Ureter (tissue), 1 donor: ENCODE data around the gene LOXL1. TPM values are rescaled to one million over a fixed set of nuclear protein-coding genes. Genes with fewer than 3 reads are reported as not detected.
"Not testable (repeated sequence)": the region's sequence is repeated elsewhere in the genome, so short reads cannot be mapped to it uniquely, and the experiment has no call there.

Experiments
- DNase-seq: peaks from one replicate; pipeline ENCODE4 v3.0.0-alpha.2; 2020; ENCODE audit warnings: low spot score
- total RNA-seq: library from RNA; stranded (reverse); gene quantifications from one replicate; pipeline ENCODE4 v1.2.4, GENCODE V29; 2023
- donor health status: DM: yes; HTN: yes; CAD: no.

Gene LOXL1
- total RNA-seq, 1 donor from 2014 or later: 30.9 TPM

GRCh38 chr15:73937726-73938125, 11.5 kb downstream of the LOXL1 start:
- no peak for DNase-seq

GRCh38 chr15:73938516-73938915, 12.3 kb downstream of the LOXL1 start:
- not testable (repeated sequence) for DNase-seq

GRCh38 chr15:73939138-73939537, 12.9 kb downstream of the LOXL1 start:
- no peak for DNase-seq

- no peak for DNase-seq
These were observed 14.1 kb downstream of the LOXL1 start for GRCh38 chr15:73940061-73940981.

- DNase-seq: no peak
These were observed 14.8 kb downstream of the LOXL1 start for GRCh38 chr15:73941044-73941443.

- no peak for DNase-seq
These were observed 15.2 kb downstream of the LOXL1 start for GRCh38 chr15:73941449-73941848.

- no peak for DNase-seq
These were observed 15.8 kb downstream of the LOXL1 start for GRCh38 chr15:73941871-73942635.

- DNase-seq: no peak
These were observed 16.5 kb downstream of the LOXL1 start for GRCh38 chr15:73942751-73943270.

GRCh38 chr15:73944161-73945129, 18.2 kb downstream of the LOXL1 start:
- no peak for DNase-seq

GRCh38 chr15:73945130-73945508, 18.9 kb downstream of the LOXL1 start:
- DNase-seq: no peak

- no peak for DNase-seq
These were observed 19.9 kb downstream of the LOXL1 start for GRCh38 chr15:73946046-73946721.

- no peak for DNase-seq
These were observed 20.6 kb downstream of the LOXL1 start for GRCh38 chr15:73946795-73947370.

GRCh38 chr15:73947651-73948050, 21.4 kb downstream of the LOXL1 start:
- DNase-seq: no peak

- DNase-seq: no peak
These were observed 22.1 kb downstream of the LOXL1 start for GRCh38 chr15:73948396-73948795.

- no peak for DNase-seq
These were observed 22.7 kb downstream of the LOXL1 start for GRCh38 chr15:73948982-73949381.

GRCh38 chr15:73949496-73949895, 23.2 kb downstream of the LOXL1 start:
- no peak for DNase-seq

GRCh38 chr15:73950479-73950830, 24.2 kb downstream of the LOXL1 start:
- no peak for DNase-seq

- peak; percentile 89 for DNase-seq
These were observed 24.7 kb downstream of the LOXL1 start for GRCh38 chr15:73950831-73951561.

- no peak for DNase-seq
These were observed 25.3 kb downstream of the LOXL1 start for GRCh38 chr15:73951601-73952000.
